Endometrial microvascular endothelial cells (primary cell): ENCODE measurements around the gene ABHD8. TPM values are rescaled to one million over a fixed set of nuclear protein-coding genes. Genes with fewer than 3 reads are reported as not detected.
"Not testable (repeated sequence)": the region's sequence is repeated elsewhere in the genome, so short reads cannot be mapped to it uniquely, and the experiment has no call there.

Experiments used
- in situ Hi-C: cut with HindIII; loops from 2 replicates; pipeline ENCODE4 v1.10.0; 2017; ENCODE audit warnings: low sequenced_read_pairs, low pct_unique_long_range_greater_than_20kb; ENCODE audit errors: inconsistent ontology term
- total RNA-seq: library from RNA; depleted of rRNA; stranded (reverse); fragments of >200 nt; gene quantifications from one replicate; pipeline ENCODE4 v1.2.3, GENCODE V29; 2015; ENCODE audit errors: inconsistent ontology term

Gene ABHD8
- total RNA-seq, 1 donor from 2014 or later, result 6.6 TPM

DNA sequence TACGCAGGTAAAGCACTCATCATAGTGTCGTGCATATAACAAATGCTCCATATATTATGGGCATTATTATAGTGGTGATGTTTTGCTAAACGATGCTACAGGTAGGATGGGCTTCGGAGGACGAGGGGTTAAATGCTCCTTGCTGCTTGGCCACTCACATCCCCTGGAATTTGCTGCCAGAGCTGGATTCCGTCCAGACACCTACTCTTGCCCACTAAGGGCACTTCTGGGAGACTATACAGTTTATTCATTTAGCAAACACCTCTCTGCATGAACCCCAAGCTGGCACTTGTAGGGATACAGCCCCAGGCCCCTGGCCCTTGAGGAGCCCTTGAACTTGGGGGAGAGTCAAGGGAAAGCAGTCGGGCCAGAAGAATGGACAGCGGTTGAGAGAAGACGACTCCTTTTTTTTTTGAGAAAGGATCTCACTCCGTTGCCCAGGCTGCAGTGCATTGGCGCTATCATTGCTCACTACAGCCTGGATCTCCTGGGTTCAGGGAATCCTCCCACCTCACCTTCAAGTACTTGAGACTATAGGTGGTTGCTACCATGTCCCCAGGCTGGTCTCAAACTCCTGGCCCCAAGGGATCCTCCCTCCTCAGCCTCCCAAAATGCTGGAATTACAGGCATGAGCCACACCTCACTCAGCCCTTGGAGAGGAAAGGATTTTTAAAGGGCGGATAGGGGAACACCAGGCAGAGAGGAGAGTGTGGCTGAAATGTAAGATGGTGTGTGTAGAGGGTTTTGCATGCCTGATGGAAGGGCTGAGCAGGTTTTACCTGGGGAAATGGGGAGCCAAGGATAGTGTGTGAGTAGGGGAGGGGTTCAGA is 1.4 kb upstream of the ABHD8 start:
- in situ Hi-C loops, result no loop called here

DNA sequence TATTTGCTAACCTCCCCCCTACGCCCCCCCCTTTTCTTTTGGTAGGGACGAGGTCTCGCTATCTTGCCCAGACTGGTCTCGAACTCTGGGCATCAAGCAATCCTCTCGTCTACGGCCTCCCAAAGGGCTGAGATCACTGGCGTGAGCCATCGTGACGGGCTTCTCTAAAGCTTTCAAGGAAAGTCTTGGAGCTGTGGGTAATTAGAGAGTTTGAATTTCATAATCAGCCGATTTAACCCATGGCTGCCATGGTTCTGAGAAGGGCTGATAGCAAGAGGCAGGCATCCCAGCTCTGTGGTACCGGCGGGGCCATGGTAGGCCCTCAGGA is 679 bp upstream of the ABHD8 start:
- in situ Hi-C loops, result no loop called here

DNA sequence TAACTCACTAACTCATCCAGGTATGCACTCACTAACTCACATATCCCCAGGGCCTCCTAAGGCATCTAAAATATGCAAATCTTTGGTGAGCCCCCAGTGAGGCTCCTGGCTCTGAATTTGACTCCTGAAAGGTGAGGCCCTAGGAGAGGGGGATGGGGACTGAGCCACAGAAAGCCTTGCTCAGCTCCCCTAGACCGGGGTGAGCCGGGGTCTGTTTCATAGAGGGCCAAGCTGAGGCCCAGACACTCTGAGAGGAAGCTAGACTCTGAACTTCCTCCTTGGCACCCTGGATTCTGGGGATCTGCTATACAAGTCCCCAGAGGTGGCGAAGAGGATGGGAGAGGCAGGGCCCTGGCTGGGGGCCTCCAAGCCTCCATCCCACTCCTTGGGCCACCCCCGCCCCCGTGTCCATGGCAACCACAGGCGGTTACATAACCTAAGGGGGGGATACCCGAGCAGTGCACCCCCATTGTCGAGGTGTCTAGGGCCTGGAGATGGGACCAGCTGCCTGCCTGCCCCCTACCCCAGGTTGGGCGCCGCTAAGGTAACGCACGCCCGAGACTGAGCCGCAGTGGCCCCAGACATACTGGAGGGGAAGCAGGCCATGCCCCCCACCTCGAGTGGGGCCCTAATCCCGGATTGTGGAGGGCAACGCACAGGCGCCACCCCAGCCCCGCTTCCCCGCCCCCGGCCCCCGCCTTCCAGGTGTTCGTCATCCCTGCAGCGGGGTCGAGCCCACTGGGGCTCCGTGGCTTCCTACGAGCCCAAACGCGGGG is 646 bp downstream of the ABHD8 start:
- in situ Hi-C loops, result no loop called here

DNA sequence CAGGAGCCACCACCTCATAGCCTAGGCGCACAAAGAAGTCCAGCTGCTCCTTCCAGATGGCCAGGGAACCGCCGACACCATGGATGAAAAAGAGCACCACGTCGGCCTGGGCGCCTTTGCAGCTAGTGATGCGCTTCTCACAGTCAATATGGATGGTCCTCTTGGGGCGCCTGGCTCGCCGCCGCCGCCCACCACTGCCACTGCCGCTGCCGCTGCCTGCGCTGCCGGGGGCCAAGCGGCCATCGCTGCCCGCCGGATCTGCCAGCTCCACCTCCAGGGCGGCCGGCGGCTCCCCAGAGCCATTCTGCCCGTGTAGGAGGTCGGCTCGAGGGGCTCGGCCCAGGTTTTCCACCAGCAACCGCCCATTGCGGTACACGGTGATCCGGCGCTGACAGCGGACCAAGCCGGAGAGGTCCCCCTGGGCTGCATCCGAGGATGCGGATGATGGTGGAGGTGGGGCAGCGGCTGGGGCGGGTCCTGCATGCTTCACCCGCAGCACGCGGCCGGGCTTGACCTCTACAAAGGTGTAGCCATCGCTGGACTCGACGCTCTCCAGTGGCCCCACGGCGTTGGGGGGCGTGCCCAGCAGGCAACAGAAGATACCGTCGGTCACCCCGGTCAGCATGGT is 2.1 kb downstream of the ABHD8 start:
- in situ Hi-C loops, result no loop called here

DNA sequence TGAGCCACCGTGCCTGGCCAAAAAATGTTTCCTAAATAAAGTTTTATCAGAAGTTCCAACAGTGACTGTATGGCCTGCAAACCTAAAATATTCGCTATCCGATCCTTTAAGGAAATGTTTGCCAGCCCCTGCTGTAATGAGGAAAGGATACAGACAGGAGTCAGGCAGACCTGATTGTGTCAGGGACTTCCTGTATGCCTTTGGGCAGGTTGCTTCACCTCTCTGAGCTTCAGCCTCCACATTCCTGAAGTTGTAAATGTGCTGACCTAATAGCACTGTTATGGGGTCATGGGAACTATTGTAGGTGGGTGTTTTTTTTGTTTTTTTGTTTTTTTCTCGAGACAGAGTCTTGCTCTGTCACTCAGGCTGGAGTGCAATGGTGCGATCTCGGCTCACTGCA is 6.2 kb downstream of the ABHD8 start:
- in situ Hi-C loops, result no loop called here

DNA sequence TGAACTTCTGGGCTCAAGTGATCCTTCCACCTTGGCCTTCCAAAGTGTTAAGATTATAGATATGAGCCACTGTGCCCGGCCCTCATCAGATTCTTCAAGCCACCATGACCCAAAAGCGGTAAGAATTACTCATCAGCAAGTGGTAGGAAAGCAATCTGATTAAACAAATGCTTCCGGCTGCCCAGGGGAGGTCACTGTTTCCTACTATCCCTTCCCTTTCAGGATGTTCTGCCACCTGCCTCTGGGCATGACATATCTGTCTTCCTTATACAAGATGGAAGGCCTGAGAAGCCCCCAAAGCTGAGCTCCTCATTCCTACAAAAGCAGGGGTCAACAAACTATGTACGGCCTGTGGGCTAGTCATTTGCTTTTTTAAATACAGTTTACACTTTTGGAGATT is 7.0 kb downstream of the ABHD8 start:
- in situ Hi-C loops, result no loop called here

DNA sequence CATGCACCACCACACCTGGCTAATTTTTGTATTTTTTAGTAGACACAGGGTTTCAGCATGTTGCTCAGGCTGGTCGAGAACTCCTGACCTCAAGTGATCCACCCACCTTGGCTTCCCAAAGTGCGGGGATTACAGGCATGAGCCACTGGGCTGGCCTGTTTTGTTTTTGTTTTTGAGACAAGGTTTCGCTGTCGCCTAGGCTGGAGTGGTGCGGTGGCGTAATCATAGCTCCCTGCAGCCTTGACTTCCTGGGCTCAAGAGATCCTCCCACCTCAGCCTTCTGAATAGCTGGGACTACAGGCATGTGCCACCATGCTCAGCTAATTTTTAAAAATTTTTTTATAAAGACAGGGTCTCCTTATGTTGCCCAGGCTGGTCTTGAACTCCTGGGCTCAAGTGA is 7.7 kb downstream of the ABHD8 start:
- in situ Hi-C loops, result not testable (repeated sequence)

DNA sequence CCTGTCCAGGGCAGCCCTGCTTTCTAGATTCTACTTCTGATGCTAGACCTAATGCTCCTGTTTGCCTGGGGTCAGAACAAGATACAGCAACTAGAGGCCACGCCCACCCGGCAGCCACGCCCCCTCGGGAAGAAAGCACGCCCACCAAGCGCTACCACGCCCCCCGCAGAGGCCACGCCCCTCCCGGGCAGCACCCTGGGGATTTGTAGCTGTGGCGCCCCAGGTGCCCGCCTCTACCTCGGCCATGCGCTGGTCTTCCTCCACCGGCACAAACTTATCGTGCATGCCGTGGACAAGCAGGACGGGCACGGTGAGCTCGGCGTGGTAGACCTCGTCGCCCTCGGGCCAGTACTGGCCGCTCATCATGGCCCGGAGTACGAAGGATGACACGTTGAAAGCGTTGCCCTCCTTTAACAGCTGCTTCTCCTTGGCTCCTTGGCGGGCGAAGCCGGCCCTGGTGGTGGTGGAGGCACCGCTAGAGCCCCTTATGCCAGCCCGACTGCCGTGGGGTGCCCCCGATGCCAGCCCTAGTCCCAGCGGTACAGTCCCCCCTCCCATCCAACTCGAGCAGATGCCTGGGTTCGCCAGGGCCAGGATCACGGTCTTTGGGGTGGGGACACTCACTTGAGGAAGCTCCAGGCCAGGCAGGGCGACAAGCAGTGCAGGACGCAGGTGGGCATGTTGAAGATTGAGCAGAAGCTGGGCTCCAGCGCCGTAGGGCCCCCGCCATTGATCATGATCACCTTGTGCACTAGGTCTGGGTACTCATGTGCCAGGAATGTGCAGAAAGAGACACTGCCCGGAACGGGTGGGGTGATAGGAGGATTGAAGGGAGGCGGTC is 9.0 kb downstream of the ABHD8 start:
- in situ Hi-C loops, result no loop called here

DNA sequence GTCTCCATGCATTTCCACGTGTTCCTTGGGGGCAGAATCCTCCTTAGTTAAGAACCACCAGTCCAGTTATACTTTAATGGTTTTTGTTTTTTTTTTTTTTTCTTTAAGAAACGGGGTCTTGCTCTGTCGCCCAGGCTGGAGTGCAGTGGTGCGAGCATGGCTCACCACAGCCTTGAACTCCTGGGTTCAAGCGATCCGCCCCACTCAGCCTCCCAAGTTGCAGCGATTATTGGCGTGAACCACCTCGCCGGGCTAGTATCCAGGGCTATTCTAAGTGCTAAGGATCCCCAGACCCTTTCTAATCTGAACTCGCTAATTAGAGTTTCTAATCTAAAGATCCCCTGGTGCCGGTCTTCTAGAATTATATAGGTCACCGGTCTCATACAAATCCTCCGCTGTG is 9.6 kb downstream of the ABHD8 start:
- in situ Hi-C loops, result no loop called here

DNA sequence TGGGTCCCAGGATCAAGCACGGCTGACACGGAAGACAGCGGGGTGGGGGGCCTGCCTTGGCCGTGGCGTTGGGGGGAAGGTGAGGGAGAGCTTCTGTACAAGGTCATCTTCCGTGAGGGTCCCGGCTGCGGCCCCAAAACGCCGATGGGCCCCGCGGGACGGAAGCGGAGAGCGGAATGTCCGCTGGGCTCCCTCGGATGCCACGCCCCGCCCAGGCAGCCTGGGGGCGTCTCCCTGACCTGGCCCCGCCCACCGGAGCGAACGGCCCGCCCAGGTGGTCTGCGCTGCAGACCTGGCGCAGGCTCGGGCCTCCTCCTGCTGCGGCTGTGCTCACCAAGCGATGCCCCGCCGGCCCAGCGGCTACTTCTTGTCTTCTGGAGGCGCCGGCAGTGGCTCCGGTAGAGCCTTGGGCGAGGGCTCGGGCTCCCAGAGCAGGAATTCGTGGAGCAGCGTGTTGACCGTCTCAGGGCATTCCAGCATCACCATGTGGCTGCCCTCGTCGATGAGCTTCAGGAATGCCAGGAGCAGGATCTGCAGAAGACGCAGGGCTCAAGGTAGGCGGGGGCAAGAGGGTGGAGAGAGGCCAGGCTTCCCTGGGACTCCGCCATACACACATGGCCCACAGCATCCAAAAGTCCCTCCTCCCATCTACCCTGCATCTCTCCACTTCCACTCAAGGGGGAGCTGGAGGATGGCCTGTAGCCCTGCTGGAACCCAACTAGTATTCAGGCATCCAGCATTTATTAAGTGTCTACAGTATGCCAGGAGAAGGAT is 10.7 kb downstream of the ABHD8 start:
- in situ Hi-C loops, result no loop called here

DNA sequence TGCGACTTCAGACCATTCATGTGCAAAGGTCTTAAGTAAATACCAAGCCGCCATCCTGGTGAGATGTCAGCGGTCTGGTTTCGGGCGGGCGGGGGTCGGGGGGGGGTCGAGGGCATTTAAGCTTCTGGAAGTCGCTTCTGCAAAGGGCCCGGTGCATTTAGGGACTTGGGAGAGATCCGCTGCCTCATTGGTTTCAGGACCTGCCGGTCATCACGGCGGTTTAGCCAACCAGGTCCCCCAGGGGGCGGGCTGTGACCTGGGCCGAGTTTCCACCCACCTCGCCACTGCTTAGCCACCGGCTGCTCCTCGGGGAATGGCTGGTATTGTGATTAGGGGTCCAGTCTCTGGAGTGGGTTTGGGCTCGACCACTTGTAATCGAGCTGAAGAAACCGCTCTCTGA is 13.7 kb downstream of the ABHD8 start:
- in situ Hi-C loops, result no loop called here

DNA sequence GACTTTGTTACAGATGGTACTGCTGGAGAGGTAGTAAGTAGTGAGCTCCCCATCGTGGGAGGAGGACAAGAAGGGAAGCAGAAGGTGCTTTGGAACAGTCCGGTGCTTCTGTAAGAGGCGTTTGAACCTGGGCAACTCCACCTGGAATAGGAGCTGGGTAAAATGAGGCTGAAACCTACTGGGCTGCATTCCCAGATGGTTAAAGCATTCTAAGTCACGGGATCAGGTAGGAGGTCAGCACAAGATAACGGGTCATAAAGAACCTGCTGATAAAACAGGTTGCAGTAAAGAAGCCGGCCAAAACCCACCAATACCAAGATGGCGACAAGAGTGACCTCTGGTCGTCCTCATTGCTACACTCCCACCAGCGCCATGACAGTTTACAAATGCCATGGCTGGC is 16.5 kb downstream of the ABHD8 start:
- in situ Hi-C loops, result no loop called here

DNA sequence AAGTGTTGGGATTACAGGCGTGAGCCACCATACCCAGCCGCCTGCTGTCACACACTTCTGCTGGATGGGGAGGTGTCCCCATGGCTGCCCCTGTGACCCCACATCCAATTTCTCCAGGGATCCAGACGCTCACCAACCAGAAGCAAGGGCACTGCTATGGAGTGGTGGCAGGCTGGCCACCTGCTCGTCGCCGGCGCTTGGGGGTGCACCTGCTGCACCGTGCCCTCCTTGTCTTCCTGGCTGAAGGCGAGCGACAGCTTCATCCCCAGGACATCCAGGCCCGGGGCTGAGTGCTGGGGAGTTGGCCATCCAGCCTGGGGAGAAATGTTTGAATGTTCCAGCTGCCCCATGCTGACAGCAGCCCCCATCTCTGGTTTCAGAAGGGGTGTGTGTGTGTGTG is 17.0 kb downstream of the ABHD8 start:
- in situ Hi-C loops, result no loop called here

DNA sequence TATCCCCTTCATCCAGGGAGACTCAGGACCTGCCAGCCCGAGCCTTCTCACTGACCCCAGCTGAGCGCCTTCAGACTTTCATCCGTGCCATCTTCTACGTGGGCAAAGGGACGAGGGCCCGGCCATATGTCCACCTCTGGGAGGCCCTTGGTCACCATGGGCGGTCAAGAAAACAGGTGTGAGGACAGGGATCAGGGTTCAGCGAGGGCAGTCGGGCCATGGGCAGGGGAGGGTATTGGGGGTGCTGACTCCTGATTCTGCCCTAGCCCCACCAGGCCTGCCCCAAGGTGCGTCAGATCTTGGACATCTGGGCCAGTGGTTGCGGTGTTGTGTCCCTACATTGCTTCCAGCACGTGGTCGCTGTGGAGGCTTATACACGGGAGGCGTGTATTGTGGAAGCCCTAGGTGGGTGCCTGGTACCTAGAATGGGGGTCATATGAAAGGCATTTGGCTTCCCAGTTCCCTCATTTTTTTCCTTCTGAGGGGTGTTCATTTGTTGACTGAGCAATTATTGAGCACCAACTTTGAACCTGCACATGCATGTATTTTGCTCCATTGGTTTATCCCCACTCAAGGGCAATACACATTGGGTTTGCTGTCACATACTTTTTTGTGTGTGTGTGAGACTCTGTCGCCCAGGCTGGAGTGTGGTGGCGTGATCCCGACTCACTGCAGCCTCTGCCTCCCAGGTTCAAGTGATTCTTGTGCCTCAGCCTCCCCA is 17.6 kb downstream of the ABHD8 start:
- in situ Hi-C loops, result no loop called here

DNA sequence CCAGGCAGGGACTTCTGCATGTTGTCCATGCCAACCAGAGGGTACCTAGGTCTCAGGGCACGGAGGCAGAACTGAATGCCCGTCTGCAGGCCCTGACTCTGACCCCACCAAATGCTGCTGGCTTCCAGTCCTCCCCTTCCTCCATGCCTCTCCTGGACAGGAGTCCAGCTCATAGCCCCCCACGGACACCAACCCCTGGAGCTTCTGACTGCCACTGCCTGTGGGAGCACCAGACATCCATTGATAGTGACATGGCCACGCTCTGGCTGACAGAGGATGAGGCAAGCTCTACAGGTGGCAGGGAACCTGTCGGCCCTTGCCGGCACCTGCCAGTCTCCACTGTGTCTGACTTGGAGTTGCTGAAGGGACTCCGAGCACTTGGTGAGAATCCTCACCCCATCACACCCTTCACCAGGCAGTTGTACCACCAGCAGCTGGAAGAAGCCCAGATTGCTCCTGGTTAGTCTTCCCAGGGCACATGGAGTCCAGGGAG is 19.7 kb downstream of the ABHD8 start:
- in situ Hi-C loops, result no loop called here

DNA sequence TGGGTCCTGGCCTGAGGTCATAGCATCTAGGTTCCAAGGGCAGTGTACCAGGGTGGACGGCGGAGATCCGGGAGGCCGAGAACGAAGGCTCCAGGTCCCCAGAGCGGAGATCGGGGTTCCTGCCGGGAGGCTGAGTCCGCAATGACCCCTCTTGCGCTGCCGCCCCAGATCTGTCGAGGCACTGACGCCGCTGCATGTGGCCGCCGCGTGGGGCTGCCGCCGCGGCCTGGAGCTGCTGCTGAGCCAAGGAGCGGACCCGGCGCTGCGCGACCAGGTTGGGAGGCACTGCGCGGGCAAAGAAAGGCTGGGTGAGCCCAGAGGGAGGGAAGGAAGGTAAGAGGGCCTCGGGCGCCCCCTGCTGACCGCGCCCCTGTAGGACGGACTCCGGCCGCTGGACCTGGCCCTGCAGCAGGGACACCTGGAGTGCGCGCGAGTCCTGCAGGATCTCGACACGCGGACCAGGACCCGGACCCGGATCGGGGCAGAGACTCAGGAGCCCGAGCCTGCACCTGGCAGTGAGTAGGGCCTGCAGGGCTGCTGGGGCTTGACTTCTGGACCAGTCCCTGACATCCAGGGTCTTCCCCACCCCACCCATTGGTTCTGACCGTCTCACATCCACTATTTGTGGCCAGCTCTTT is 20.6 kb downstream of the ABHD8 start:
- in situ Hi-C loops, result no loop called here
